ENCODE data around the gene ABHD2.

Gene ABHD2

DNA sequence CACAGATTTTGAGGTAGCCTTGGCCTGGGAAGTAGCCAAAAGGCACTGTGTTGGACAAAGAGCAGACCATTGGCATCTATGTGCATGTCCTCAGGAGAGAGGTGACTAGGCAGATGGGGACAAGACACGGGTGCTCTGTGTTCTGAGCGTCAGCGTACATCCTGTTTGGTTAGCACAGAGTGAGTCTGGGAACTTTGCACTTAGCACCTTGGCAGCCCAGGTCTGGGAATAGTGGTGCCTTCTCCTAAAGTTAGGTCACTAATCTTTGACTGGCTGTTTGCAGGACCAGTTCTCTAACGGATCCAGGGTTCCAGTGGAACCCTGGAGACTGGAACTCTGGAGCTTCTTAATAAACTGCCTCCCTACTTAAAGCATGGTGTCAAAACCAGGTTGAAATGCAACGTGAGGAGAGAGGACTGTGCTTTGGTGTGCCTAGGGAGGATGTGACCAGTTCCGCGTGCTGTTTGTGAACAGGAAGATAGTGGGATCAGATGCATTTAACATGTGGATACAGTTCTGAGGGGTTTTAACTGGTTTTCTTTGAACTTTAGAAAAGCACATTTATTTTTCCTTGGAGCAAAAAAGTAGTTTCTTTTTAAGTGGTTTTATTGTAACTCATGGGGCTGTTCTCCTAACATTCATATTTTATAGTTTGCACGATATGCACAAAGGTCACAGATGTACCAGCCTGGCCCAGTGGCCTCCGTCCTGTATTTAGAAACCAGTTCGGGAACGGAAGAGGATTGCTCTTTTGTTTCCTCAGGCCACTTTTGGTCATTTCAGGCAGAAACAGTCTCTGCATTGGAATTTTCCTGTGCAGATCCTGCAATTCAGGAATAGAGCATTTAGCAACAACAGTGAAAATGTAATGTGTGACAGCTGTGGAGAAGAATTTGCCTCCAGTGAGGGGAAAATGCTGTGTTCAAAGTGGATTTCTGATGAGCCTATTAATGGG is 48.8 kb downstream of the ABHD2 start:
- H3K4me1 ChIP-seq (ENCODE audit: control insufficient read depth in 1 of 2, insufficient read depth in 2 of 2, low read length in 2 of 2), result peaks cover 6 to 12% of the 10 kb centered on the region in 2 experiments
- peaks cover 1 to 7% of the 10 kb centered on the region in 2 experiments for H3K36me3 ChIP-seq (ENCODE audit: control insufficient read depth in 1 of 2, insufficient read depth in 2 of 2, low read length in 2 of 2)
- no peak overlapping the region for H3K18ac ChIP-seq (ENCODE audit: low read length)
- no peak overlapping the region for H3K4me3 ChIP-seq (ENCODE audit: low read depth, low read length)
- H4K8ac ChIP-seq (ENCODE audit: low read depth, low read length), result no peak overlapping the region
- peaks cover 3% of the 10 kb centered on the region for H3K79me2 ChIP-seq (ENCODE audit: control insufficient read depth, insufficient read depth, low read length, poor library complexity)
- H3K27me3 ChIP-seq (ENCODE audit: insufficient read depth, low read length), result no peaks in the 10 kb centered on the region
- DNase-seq, result peak; percentile 65 to 87
- no peak overlapping the region for H2AK5ac ChIP-seq (ENCODE audit: low read length)
- no peak overlapping the region for H4K91ac ChIP-seq (ENCODE audit: low read depth, low read length)
- H2AFZ ChIP-seq (ENCODE audit: insufficient read depth, low read length, poor library complexity), result no peak overlapping the region
- H3K79me1 ChIP-seq (ENCODE audit: low read length), result peaks cover 4% of the 10 kb centered on the region
- H3K9ac ChIP-seq (ENCODE audit: low read length), result no peak overlapping the region
- H3K4me2 ChIP-seq (ENCODE audit: low read length), result no peak overlapping the region
- no peak overlapping the region for H3K14ac ChIP-seq (ENCODE audit: low read length)
- H2BK5ac ChIP-seq (ENCODE audit: low read depth, low read length, poor library complexity), result no peak overlapping the region
- H2BK120ac ChIP-seq (ENCODE audit: insufficient read depth, low read length, poor library complexity), result no peak overlapping the region
- no peak overlapping the region for H2BK12ac ChIP-seq (ENCODE audit: low read length)
- H3K27ac ChIP-seq (ENCODE audit: low read depth, low read length), result peak overlapping the region; percentile 52
- H3K9me3 ChIP-seq (ENCODE audit: insufficient read depth, low read depth, low read length), result no peaks in the 10 kb centered on the region
- H3K23ac ChIP-seq (ENCODE audit: low read length), result no peak overlapping the region
- WGBS (ENCODE audit: extremely low coverage, insufficient coverage, insufficient read length), result no CpG with 5 or more reads among the region's 11 CpGs
- no peak overlapping the region for H4K12ac ChIP-seq (ENCODE audit: low read depth, low read length)
- no peak overlapping the region for H3K4ac ChIP-seq (ENCODE audit: low read depth, low read length)

DNA sequence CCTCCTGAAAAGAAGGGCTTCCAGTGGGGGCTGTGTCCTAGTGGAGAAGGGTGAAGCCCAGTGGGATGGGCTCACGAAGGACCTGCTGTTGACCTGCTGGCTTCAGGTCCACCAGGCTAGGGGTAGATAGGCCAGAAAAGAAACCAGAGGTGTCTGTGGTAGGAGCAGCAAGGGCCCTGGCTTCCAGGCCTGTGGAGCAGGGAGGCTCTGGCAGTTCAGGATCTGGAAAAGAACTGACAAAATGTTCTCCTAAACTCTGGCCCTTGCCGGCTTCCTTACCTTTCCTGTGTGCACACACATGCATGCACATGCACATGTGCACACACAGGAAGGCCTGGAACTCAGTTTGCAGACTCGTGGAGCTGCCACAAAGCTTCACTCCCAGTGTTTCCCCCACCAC is 49.7 kb downstream of the ABHD2 start:
- peak overlapping the region; percentile 56 for H2AFZ ChIP-seq (ENCODE audit: insufficient read depth, low read length, poor library complexity)
- no peak overlapping the region for H3K4me2 ChIP-seq (ENCODE audit: low read length)
- H3K79me2 ChIP-seq (ENCODE audit: control insufficient read depth, insufficient read depth, low read length, poor library complexity), result peaks cover 3% of the 10 kb centered on the region
- H3K27ac ChIP-seq (ENCODE audit: low read depth, low read length), result peak overlapping the region; percentile 52
- no peak overlapping the region for H3K23ac ChIP-seq (ENCODE audit: low read length)
- DNase-seq, result no peak
- H4K8ac ChIP-seq (ENCODE audit: low read depth, low read length), result peak overlapping the region; percentile 24
- peak overlapping the region; percentile 39 for H2BK12ac ChIP-seq (ENCODE audit: low read length)
- H2BK120ac ChIP-seq (ENCODE audit: insufficient read depth, low read length, poor library complexity), result no peak overlapping the region
- H4K12ac ChIP-seq (ENCODE audit: low read depth, low read length), result no peak overlapping the region
- H2BK5ac ChIP-seq (ENCODE audit: low read depth, low read length, poor library complexity), result no peak overlapping the region
- H3K18ac ChIP-seq (ENCODE audit: low read length), result peak overlapping the region; percentile 63
- H3K79me1 ChIP-seq (ENCODE audit: low read length), result peaks cover 4% of the 10 kb centered on the region
- peaks cover 6 to 12% of the 10 kb centered on the region in 2 experiments for H3K4me1 ChIP-seq (ENCODE audit: control insufficient read depth in 1 of 2, insufficient read depth in 2 of 2, low read length in 2 of 2)
- H3K9me3 ChIP-seq (ENCODE audit: insufficient read depth, low read depth, low read length), result no peaks in the 10 kb centered on the region
- no peak overlapping the region for H3K4me3 ChIP-seq (ENCODE audit: low read depth, low read length)
- H3K4ac ChIP-seq (ENCODE audit: low read depth, low read length), result no peak overlapping the region
- H3K9ac ChIP-seq (ENCODE audit: low read length), result no peak overlapping the region
- H4K91ac ChIP-seq (ENCODE audit: low read depth, low read length), result no peak overlapping the region
- H3K14ac ChIP-seq (ENCODE audit: low read length), result peak overlapping the region; percentile 3
- peaks cover 1 to 7% of the 10 kb centered on the region in 2 experiments for H3K36me3 ChIP-seq (ENCODE audit: control insufficient read depth in 1 of 2, insufficient read depth in 2 of 2, low read length in 2 of 2)
- H3K27me3 ChIP-seq (ENCODE audit: insufficient read depth, low read length), result no peaks in the 10 kb centered on the region
- no peak overlapping the region for H2AK5ac ChIP-seq (ENCODE audit: low read length)
- WGBS (ENCODE audit: extremely low coverage, insufficient coverage, insufficient read length), result no CpG with 5 or more reads among the region's 3 CpGs

DNA sequence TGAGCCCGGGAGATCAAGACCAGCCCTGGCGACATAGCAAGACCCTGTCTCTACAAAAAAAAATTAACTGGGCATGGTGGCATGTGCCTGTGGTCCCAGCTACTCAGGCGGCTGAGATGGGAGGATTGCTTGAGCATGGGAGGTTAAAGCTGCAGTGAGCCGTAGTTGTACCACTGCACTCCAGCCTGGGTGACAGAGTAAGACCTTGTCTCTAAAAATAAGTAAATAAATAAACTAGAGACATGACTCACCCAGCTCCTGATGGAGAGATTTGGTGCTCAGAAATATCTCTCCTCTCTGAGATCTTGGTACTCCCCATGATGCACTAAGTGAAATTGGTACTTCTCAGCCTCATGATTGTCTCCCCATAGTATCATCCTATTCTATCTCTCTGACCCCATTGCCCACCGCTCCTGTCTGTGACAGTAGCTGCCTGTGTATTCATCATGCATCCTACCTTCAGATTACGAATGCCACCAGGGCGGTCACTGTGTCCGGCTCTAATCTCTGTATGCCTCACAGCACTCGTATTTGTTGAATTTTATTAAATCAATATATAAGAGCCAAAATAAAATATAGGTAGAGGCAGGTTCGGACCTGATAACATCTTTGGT is 50.9 kb downstream of the ABHD2 start:
- no peak overlapping the region for H2BK120ac ChIP-seq (ENCODE audit: insufficient read depth, low read length, poor library complexity)
- peaks cover 6 to 12% of the 10 kb centered on the region in 2 experiments for H3K4me1 ChIP-seq (ENCODE audit: control insufficient read depth in 1 of 2, insufficient read depth in 2 of 2, low read length in 2 of 2)
- H3K4me3 ChIP-seq (ENCODE audit: low read depth, low read length), result no peak overlapping the region
- WGBS (ENCODE audit: extremely low coverage, insufficient coverage, insufficient read length), result no CpG with 5 or more reads among the region's 10 CpGs
- H2AFZ ChIP-seq (ENCODE audit: insufficient read depth, low read length, poor library complexity), result no peak overlapping the region
- H3K9me3 ChIP-seq (ENCODE audit: insufficient read depth, low read depth, low read length), result no peaks in the 10 kb centered on the region
- H4K8ac ChIP-seq (ENCODE audit: low read depth, low read length), result no peak overlapping the region
- no peak overlapping the region for H2BK5ac ChIP-seq (ENCODE audit: low read depth, low read length, poor library complexity)
- H3K14ac ChIP-seq (ENCODE audit: low read length), result no peak overlapping the region
- no peak overlapping the region for H4K12ac ChIP-seq (ENCODE audit: low read depth, low read length)
- no peak overlapping the region for H2BK12ac ChIP-seq (ENCODE audit: low read length)
- no peak overlapping the region for H3K4ac ChIP-seq (ENCODE audit: low read depth, low read length)
- H3K18ac ChIP-seq (ENCODE audit: low read length), result no peak overlapping the region
- DNase-seq, result no peak
- H3K4me2 ChIP-seq (ENCODE audit: low read length), result no peak overlapping the region
- no peaks in the 10 kb centered on the region for H3K27me3 ChIP-seq (ENCODE audit: insufficient read depth, low read length)
- H2AK5ac ChIP-seq (ENCODE audit: low read length), result no peak overlapping the region
- H3K79me2 ChIP-seq (ENCODE audit: control insufficient read depth, insufficient read depth, low read length, poor library complexity), result peaks cover 3% of the 10 kb centered on the region
- H4K91ac ChIP-seq (ENCODE audit: low read depth, low read length), result no peak overlapping the region
- no peak overlapping the region for H3K27ac ChIP-seq (ENCODE audit: low read depth, low read length)
- H3K79me1 ChIP-seq (ENCODE audit: low read length), result peaks cover 4% of the 10 kb centered on the region
- no peak overlapping the region for H3K9ac ChIP-seq (ENCODE audit: low read length)
- peaks cover 1 to 7% of the 10 kb centered on the region in 2 experiments for H3K36me3 ChIP-seq (ENCODE audit: control insufficient read depth in 1 of 2, insufficient read depth in 2 of 2, low read length in 2 of 2)
- no peak overlapping the region for H3K23ac ChIP-seq (ENCODE audit: low read length)

DNA sequence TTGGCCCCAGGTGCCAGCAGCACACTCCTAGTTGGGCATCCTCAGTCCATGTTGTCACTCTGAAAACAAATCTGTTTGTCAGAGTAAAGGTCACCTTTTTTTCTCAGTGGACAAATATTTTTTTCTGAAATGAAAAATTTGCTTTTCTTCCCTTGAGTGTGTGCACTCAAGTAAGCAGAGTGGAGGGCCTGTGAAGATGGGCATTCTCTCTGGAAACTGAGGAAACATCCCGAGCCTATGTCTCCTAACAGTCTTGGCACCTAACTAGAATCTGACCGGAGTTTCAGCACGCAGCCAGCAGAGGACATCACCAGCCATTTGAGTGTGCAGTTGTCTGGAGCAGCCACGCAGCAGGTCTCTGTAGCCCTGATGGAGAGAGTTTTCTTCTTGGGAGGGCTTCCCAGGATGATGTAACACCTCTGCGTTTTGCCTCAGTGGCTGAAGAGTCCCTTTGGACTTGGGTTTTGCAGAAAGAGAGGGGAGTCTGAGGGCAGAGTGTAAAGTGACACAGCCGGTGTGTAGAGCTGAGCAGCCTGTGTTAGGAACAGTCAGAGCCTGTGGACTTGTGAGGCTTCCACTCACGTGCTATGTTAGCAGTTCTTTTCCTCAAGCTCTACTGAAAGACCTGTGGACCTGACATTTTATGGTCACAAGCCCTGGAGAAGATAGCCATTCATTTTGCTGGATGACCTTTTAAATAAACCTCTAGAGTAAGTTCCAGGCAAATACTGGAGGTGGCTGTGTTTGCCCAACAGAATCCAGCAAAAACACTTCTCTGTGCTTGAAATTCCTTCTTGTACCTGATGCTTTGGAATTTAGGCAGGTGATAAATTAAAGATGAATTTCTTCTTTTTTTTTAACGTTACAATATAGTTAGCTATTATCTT is 51.6 kb downstream of the ABHD2 start:
- peaks cover 4% of the 10 kb centered on the region for H3K79me1 ChIP-seq (ENCODE audit: low read length)
- H3K9me3 ChIP-seq (ENCODE audit: insufficient read depth, low read depth, low read length), result no peaks in the 10 kb centered on the region
- H4K91ac ChIP-seq (ENCODE audit: low read depth, low read length), result no peak overlapping the region
- no peak overlapping the region for H2BK12ac ChIP-seq (ENCODE audit: low read length)
- H3K14ac ChIP-seq (ENCODE audit: low read length), result no peak overlapping the region
- H4K8ac ChIP-seq (ENCODE audit: low read depth, low read length), result no peak overlapping the region
- peaks cover 6 to 12% of the 10 kb centered on the region in 2 experiments for H3K4me1 ChIP-seq (ENCODE audit: control insufficient read depth in 1 of 2, insufficient read depth in 2 of 2, low read length in 2 of 2)
- H2AK5ac ChIP-seq (ENCODE audit: low read length), result no peak overlapping the region
- no peak for DNase-seq
- no peak overlapping the region for H2BK5ac ChIP-seq (ENCODE audit: low read depth, low read length, poor library complexity)
- H3K27me3 ChIP-seq (ENCODE audit: insufficient read depth, low read length), result no peaks in the 10 kb centered on the region
- H3K9ac ChIP-seq (ENCODE audit: low read length), result no peak overlapping the region
- no peak overlapping the region for H4K12ac ChIP-seq (ENCODE audit: low read depth, low read length)
- H3K4me3 ChIP-seq (ENCODE audit: low read depth, low read length), result no peak overlapping the region
- H3K4me2 ChIP-seq (ENCODE audit: low read length), result no peak overlapping the region
- no peak overlapping the region for H2AFZ ChIP-seq (ENCODE audit: insufficient read depth, low read length, poor library complexity)
- peaks cover 1 to 7% of the 10 kb centered on the region in 2 experiments for H3K36me3 ChIP-seq (ENCODE audit: control insufficient read depth in 1 of 2, insufficient read depth in 2 of 2, low read length in 2 of 2)
- no peak overlapping the region for H3K18ac ChIP-seq (ENCODE audit: low read length)
- H3K4ac ChIP-seq (ENCODE audit: low read depth, low read length), result no peak overlapping the region
- H3K23ac ChIP-seq (ENCODE audit: low read length), result no peak overlapping the region
- no CpG with 5 or more reads among the region's 8 CpGs for WGBS (ENCODE audit: extremely low coverage, insufficient coverage, insufficient read length)
- H2BK120ac ChIP-seq (ENCODE audit: insufficient read depth, low read length, poor library complexity), result no peak overlapping the region
- H3K27ac ChIP-seq (ENCODE audit: low read depth, low read length), result no peak overlapping the region
- H3K79me2 ChIP-seq (ENCODE audit: control insufficient read depth, insufficient read depth, low read length, poor library complexity), result peaks cover 3% of the 10 kb centered on the region
